ENCODE data around the gene ASIC2. TPM values are rescaled to one million over a fixed set of nuclear protein-coding genes. Genes with fewer than 3 reads are reported as not detected.

Gene ASIC2
- total and polyA plus RNA-seq, 10 donors, result not detected

DNA sequence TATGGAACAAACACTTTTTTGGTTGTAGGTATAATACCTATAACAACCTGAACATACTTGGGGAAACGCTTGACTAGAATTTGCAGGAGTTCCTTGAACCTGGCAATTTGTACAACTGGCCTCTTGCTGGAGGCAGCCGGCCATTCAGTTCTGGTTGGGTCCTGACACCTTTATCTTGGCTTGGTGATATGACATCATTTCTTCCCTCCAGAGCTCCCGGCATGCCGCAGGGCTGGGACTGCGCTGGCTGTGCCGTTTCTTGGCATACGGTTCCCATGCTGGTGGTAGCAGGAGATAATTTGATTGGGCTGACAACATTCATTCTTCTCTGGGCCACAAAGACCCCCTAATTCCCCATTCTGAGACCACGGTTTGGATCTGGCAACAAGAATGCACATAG is 87.5 kb downstream of the ASIC2 start:
- 82 to 90% (median 89%) methylated on average over 8 of the region's 8 CpGs for WGBS, 5 donors
- no peak overlapping the region for H3K27ac ChIP-seq
- H3K36me3 ChIP-seq, result no peaks in the 10 kb centered on the region
- H3K9me3 ChIP-seq, result no peaks in the 10 kb centered on the region
- no peak for DNase-seq
- H3K4me3 ChIP-seq, result no peak overlapping the region
- peaks cover 0 to 57% (median 0%) of the 10 kb centered on the region in 7 donors for H3K27me3 ChIP-seq (replicated peaks in 1 of 7)
- no peak for TF ChIP-seq POLR2AphosphoS5 (IDR thresholded peaks at IDR 0.05)
- TF ChIP-seq, protein P1, sequence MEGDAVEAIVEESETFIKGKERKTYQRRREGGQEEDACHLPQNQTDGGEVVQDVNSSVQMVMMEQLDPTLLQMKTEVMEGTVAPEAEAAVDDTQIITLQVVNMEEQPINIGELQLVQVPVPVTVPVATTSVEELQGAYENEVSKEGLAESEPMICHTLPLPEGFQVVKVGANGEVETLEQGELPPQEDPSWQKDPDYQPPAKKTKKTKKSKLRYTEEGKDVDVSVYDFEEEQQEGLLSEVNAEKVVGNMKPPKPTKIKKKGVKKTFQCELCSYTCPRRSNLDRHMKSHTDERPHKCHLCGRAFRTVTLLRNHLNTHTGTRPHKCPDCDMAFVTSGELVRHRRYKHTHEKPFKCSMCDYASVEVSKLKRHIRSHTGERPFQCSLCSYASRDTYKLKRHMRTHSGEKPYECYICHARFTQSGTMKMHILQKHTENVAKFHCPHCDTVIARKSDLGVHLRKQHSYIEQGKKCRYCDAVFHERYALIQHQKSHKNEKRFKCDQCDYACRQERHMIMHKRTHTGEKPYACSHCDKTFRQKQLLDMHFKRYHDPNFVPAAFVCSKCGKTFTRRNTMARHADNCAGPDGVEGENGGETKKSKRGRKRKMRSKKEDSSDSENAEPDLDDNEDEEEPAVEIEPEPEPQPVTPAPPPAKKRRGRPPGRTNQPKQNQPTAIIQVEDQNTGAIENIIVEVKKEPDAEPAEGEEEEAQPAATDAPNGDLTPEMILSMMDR (IDR thresholded peaks at IDR 0.05 in 8 of 11, conservative IDR thresholded peaks at IDR 0.05 in 3 of 11), result no peak
- no peak for TF ChIP-seq POLR2A (IDR thresholded peaks at IDR 0.05)
- H3K4me1 ChIP-seq, result no peaks in the 10 kb centered on the region
- intact Hi-C loops (cut with DNase I; ENCODE audit: low total_unique reads), result no loop called here

DNA sequence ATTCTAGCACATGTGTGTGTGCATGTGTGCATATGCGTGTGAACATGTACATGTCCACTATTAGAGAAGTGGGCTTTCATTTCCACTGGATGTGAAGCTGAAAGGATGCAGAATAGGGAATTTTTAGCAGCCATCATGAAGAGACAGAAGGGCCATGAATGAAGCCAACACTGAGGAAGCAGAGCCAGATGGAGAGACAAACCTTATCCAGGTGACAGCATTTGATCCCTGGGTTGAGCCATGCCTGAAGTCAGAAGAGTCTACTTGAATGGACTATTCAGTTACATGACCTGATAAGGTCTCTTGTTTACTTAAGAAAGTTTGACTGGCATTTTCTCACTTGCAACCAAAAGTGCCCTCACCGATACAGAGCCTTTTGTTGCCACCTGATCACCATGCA is 88.4 kb downstream of the ASIC2 start:
- no peaks in the 10 kb centered on the region for H3K4me1 ChIP-seq
- no peak for DNase-seq
- TF ChIP-seq POLR2A (IDR thresholded peaks at IDR 0.05) (no peak), POLR2AphosphoS5 (IDR thresholded peaks at IDR 0.05) (no peak)
- TF ChIP-seq, protein P1 (IDR thresholded peaks at IDR 0.05 in 8 of 11, conservative IDR thresholded peaks at IDR 0.05 in 3 of 11), result no peak
- H3K9me3 ChIP-seq, result no peaks in the 10 kb centered on the region
- H3K27ac ChIP-seq, result no peak overlapping the region
- no peak overlapping the region for H3K4me3 ChIP-seq
- peaks cover 0 to 52% (median 0%) of the 10 kb centered on the region in 7 donors for H3K27me3 ChIP-seq (replicated peaks in 1 of 7)
- intact Hi-C loops (cut with DNase I; ENCODE audit: low total_unique reads), result no loop called here
- 81 to 96% (median 88%) methylated on average over 2 of the region's 2 CpGs for WGBS, 5 donors
- H3K36me3 ChIP-seq, result no peaks in the 10 kb centered on the region

DNA sequence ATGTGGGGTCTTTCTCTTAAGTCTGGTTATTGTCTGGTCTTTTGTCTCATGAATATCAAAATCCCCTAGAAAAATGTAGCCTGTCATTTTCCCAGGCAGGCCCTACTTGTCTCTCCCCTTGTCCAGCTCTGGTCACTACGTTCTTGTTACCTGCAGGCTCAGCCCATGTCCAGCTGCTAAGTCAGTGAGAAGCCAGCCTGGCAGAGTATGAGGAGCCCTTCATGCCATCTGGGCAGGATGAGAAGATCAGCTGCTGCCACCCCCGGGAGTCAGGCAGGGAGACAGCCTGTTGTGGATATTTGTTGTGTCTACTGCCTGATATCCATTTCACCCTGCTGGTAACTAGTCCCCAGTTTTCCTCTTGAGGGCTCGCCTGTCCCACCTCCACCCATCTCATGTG is 88.9 kb downstream of the ASIC2 start:
- intact Hi-C loops (cut with DNase I; ENCODE audit: low total_unique reads), result no loop called here
- WGBS, 5 donors, result 78 to 89% (median 82%) methylated on average over 3 of the region's 3 CpGs
- no peak for DNase-seq

DNA sequence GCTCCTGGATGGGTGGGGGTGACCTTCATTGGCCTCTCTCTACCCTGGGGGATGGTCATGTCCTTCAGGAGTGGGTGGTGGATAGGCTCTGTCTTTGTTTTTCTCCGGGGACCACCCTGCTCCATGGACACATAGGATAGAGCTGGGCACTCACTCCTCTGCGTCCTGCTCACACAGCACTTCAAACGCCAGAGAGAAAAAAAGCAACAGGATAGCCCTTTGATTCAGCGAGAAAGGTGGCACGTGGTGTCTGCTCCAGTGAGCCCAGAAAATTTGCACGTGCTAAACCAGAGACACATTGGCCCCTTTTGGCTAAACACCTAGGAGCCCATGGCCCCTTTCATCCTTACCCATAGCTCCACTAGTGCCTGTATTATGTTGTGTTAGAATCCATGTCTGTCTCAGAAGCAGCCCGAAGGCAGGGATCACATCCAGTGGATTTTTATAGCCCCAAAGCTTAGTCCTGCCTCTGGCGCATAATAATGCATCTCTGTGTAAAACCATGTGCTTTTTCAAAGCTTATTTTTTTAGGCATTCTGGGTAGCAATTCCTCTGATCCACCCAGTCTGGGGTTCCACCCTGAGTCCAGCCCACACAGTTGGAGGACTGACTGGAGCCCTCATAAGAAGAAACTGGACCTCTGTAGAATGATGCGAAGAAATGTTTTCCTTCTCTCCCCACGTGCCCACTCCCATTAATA is 90.1 kb downstream of the ASIC2 start:
- no peak for DNase-seq
- 44 to 58% (median 51%) methylated on average over 10 of the region's 10 CpGs for WGBS, 5 donors
- Histone ChIP-seq H3K27ac (no peak overlapping the region), H3K27me3 (replicated peaks in 1 of 7) (peaks cover 0 to 52% (median 0%) of the 10 kb centered on the region in 7 donors), H3K9me3 (no peaks in the 10 kb centered on the region), H3K36me3 (no peaks in the 10 kb centered on the region), H3K4me1 (no peaks in the 10 kb centered on the region), H3K4me3 (no peak overlapping the region)
- intact Hi-C loops (cut with DNase I; ENCODE audit: low total_unique reads), result no loop called here
- TF ChIP-seq POLR2A (IDR thresholded peaks at IDR 0.05) (no peak), POLR2AphosphoS5 (IDR thresholded peaks at IDR 0.05) (no peak)
- TF ChIP-seq, protein P1 (IDR thresholded peaks at IDR 0.05 in 8 of 11, conservative IDR thresholded peaks at IDR 0.05 in 3 of 11), result no peak

More for the DNA sequence above, 88.9 kb downstream of the ASIC2 start:
- no peaks in the 10 kb centered on the region for H3K9me3 ChIP-seq
- peaks cover 0 to 52% (median 0%) of the 10 kb centered on the region in 7 donors for H3K27me3 ChIP-seq (replicated peaks in 1 of 7)
- no peaks in the 10 kb centered on the region for H3K4me1 ChIP-seq
- no peak overlapping the region for H3K27ac ChIP-seq
- H3K4me3 ChIP-seq, result no peak overlapping the region
- TF ChIP-seq, protein P1 (IDR thresholded peaks at IDR 0.05 in 8 of 11, conservative IDR thresholded peaks at IDR 0.05 in 3 of 11), result no peak
- no peak for TF ChIP-seq POLR2A (IDR thresholded peaks at IDR 0.05)
- no peaks in the 10 kb centered on the region for H3K36me3 ChIP-seq
